ENCODE measurements around the gene NTN1.
A peak's percentile ranks its signal among the peaks of the same experiment; 100 is the strongest.

Gene NTN1

DNA sequence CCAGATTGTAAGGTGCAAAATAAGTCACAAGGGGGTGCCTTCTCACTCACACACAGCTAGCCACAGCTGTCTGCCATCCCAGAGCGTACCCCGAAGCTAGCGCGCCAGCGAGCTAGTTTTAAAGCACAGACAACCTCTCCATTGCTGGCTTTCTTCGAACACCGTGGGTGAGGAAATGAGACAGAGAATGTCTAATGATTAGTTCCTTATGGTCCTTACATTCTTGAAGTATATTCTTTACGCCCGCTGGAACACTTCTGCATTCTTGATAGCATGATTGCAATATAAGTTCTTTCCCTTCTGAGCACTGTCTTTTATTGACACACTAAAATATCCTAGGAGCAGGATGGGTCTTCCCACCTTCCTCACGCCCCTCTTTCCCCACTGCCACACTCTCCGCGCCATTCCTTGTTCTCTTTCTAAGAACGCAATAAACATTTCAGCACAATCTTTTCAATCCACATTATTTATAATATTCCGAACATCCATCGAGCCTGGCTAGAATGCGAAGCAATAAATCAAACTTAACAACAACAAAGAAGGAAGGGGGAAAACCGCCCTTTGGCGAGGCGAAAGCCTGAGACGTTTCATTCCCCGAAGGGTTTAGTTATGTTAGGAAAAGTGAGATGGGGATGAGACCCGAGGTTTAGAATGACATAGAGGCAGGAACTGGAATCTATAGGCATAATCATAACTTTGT lies 251.3 kb downstream of the NTN1 start:
- DNase-seq (ENCODE audit: low spot score), result no peak

DNA sequence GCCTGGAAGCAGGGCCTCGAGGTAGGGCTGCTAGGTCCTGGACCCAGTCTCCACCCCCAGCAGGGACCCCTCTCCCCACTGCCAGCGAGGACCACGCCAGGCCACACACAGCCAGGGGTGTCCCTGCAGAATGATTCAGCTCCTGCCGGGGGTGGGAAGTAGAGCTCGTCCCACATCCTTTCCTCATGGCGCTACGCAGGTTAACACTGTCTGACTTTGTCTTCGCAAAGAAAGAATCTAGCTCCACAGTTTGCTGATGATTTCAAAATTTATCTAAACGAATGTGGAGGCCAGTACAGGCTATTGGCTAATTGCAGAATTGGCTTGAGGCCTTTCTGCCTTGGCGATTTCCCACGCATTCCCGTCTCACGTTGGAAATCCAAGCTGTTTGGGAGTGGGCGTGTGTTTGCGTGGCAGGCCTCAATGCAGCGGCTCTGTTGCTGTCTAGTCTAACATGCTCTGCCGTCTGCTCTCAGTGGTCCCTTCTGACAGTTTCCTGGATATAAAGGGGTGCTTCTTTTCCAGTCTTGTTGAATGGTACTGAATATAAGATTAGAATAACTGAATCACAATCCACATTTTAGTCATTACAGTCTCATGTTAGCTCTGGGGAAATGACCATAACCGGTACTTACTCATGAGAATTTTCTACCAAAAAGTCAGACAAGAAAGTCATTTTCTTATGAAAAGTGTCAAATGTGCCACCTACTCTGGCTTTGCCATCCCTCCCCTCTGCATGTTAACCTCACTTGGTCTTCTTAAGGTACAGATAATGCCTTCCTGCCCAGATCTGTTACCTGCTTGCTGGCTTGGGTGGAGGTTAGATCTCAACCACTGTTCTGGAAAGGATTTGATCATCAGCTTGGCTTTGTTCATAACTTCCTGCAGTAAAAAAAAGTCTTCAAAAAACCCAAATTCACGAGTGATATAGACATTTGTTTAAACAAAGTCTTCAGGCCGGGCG lies 252.4 kb downstream of the NTN1 start:
- DNase-seq (ENCODE audit: low spot score), result no peak

DNA sequence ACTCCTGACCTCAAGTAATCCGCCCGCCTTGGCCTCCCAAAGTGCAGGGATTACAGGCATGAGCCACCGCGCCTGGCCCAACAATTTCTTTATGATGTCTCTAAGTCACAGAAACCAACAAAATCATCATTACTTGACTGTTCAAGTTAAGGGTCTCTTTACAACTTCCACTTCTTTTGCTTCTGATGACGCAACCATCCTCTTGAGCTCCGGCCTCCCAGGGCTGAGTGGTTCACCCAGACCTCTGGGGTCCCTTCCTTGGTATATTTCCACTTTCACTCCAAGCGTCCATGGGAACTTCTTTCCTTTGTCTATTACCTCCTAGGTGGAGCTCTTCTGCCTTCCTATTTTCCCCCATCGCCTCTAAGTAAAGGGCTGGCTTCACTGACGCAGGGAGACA lies 253.7 kb downstream of the NTN1 start:
- no peak for DNase-seq (ENCODE audit: low spot score)

DNA sequence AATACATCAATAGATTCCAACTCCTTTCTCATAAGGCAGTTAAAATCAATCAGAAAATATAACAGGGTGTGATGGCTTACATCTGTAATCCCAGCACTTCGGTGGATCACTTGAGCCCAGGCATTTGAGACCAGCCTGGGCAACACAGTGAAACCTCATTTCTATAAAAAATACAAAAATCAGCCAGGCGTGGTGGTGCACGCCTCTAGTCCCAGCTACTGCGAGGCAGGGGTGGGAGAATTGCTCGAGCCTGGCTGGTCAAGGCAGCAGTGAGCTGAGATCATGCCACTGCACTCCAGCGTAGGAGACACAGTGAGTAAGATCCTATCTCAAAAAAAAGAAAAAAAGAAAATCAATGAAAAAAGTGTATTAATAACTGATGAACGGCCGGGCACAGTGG lies 258.6 kb downstream of the NTN1 start:
- DNase-seq (ENCODE audit: low spot score), result no peak

DNA sequence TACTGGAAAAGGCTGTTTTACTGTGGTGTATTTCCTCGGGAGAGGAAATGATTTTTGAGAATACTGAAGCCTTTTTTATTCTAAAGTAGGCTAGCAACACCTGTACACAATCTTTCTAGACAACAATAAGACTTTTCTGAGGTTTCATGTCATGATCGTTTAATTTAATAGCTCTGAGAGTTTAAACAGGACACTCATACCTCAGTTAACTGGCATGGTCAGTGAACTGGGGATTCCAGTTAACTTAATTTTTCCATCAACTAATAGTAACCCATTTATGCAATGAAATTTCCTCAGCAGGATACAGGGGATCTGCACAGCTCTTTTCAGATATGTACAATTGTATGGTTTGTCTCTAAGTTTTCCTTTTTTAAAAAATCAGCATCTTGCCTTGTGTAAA lies 262.6 kb downstream of the NTN1 start:
- DNase-seq (ENCODE audit: low spot score), result no peak

DNA sequence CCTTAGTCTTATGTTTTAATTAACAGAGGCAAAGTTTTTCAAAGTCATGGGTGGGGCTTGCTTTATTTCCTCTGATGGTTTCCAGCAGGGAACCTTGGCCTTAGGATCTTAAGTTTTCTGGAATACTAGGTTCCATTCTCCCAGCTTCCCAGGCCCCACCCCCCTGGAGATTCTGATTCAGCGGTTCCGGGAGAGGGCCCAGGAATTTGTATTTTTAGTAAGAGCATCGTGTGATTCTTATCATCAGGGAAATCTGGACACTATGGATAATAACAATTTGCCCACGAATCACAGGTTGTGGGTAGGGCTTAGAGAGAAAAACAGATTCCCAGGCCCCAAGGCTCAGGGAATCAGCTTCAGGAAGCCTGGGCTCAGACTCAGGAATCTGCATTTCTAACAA lies 263.6 kb downstream of the NTN1 start:
- no peak for DNase-seq (ENCODE audit: low spot score)

DNA sequence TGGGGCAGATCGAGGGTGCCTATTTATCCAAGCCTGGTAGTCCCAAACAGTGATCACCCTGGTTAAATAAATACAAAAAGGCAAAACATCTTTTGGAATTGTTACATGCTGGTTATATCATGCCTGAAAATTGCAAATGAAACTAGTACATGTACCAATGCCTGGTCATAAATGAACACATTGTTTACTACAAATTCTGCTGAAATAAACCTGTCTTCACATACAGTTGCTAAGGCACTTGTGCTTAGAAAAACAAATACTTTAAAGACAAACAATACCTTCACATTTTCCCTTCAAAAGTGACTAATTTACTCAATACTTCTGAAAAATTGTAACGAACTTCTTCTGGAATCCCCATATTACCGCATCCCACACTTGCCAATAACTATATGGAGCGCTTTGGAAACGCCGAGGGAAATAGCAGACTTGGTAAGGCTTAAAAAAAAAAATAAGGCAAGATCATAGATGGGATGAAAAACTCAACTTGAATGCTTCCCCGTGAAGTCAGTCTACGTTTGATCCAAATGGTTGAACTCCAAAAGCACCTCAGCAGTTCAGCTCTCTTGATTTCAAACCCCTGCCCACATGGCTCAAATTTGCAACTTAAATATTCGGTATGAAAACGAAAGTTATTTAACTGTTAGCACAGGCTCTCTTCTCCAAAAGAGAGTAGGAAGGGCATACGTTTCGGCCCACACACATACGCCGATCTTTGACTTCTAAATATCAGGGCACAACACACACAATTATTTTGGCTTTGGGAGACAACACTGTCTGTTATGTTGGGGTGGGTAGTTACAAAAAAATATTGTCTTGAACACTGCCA lies 264.5 kb downstream of the NTN1 start:
- DNase-seq (ENCODE audit: low spot score), result no peak

DNA sequence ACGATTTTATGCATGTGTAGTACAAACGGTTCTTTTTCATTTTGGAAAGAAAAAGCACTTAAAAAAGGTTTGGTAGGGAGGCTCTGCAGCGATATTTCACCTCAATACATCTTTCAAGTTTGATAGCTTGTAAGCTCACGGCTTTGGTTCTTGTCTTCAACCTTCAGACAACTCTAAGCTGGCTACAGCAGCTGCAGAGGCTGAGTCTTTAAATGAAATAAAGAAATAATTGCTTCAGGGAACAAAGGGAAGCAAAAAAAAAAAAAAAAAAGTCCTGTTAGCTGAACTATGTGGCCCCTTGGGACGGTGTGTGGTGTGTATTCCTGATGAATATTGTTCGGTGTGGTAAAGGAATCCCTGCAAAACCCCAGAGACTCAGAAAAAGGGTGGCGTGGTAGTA lies 265.1 kb downstream of the NTN1 start:
- DNase-seq (ENCODE audit: low spot score), result no peak

DNA sequence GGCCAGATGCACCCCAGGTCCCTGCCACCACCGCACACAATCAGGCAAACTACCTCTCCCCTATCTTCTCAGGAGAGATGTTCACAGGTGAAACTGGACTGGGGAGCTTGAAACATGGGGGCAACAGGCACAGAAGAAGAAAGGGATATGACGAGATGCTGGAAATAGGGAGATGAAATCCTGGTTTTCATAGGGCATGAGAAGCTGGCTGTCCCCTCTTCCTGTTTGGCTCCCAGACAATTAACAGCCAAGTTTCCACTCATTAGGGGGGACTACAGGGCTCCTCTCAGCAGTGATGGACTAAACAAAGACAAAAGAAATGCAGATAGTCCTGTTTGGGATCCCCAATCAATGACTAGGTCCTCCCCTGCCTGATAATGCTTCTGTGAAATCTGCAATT lies 266.0 kb downstream of the NTN1 start:
- no peak for DNase-seq (ENCODE audit: low spot score)

DNA sequence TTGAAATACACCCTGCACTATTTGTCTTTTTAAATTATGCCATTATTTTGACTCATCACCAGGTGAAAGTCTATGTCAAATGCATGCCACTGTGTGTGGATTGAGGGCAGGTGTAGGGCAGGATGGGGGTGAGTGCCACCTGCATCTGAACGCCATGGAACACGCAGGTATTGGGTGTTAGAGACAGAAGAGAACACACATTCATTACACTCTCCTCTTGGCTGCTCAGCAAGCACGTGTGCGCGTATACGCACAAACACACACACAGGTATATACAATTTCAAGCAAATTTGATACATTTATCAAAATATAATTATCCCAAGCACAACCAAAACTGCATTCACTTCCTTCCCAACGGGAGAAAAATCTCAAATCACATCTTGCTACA lies 268.9 kb downstream of the NTN1 start:
- no peak for DNase-seq (ENCODE audit: low spot score)

DNA sequence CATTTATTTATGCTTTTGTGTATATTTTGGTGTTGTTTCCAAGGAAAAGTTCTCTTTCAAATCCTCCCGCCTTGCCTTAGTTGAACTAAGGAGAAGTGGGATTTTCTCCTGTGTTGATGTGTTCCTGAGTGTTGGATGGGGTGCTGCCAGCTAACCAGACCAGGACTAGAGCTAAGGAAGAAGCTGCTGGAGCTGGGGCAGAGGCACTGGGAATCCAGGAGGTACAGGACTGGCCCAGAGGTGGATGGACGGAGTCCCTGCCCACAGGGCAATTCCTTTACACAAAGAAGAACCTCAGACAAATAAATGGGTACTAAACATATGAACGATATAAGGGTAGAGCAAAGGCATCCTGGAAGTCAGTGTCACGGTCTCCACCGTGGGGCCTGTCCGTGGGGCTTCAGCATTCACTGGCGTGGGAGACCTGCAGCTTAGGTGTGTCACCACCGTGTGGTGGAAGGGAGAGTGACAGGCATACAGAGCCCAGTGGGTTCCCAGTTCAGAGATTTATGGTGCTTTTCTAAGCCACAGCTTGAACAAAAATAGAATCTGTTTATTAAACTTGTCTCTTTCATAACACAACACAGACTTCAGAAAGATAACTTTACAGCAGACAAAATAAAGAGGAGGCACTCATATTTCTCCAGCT lies 270.7 kb downstream of the NTN1 start:
- peak; percentile 14 for DNase-seq (ENCODE audit: low spot score)

DNA sequence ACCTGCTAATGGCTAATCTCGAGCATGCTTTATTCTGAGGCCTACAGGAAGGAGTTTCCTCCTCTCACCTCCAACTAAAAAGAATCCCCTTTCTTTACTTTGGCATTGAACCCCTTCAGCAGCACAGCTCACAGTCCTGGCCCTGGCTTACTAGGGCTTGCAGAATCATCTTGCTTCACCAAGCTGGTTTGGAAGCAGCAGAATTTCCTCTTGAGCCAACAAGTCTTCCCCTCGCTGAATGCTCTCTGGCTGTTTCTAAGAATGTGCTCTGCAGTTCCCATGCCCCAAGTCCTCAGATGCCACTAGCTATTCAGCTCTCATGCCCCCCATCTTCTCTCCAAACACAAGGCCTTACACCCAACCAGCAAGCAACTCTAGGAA lies 271.2 kb downstream of the NTN1 start:
- no peak for DNase-seq (ENCODE audit: low spot score)

Data from putamen (tissue), 1 donor.